ENCODE measurements around the gene PPP2R2B.

- no peak for TF ChIP-seq EZH2phosphoT487 (IDR thresholded peaks at IDR 0.05; ENCODE audit: borderline replicate concordance, low read length)
- TF ChIP-seq EZH2 (IDR thresholded peaks at IDR 0.05; ENCODE audit: low read length, unreplicated experiment): no peak
- no peak for TF ChIP-seq CTCF (conservative IDR thresholded peaks at IDR 0.05; ENCODE audit: low read depth, low read length)
Observed at GRCh38 chr5:146772881-146773466, 105.6 kb downstream of the PPP2R2B start.

Measured in PC-3 (cell line).